Measurements from ENCODE around the gene CARMIL1.

The CARMIL1 gene

DNA sequence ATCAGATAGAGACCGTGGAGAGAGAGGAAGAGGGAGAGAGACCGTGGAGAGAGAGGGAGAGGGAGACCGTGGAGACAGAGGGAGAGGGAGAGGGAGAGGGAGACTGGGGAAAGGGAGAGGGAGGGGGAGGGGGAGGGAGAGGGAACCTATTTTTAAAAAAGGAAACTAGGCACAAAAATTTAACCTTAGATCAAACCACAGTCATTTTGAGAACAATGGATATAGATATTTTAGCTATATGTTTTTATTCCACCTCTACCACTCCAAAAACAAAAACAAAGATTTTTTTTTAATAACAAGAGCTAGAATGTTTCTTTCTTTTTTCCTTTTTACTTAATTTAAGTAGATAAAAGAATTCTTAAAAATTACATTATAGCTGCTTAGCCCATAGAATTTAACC, 307.8 kb downstream of the CARMIL1 start:
- WGBS, result 100% methylated on average over 3 of the region's 3 CpGs
- H3K14ac ChIP-seq (ENCODE audit: low read length in 2 of 2), result no peak overlapping the region
- no peak overlapping the region for H4K8ac ChIP-seq (ENCODE audit: low read length)

DNA sequence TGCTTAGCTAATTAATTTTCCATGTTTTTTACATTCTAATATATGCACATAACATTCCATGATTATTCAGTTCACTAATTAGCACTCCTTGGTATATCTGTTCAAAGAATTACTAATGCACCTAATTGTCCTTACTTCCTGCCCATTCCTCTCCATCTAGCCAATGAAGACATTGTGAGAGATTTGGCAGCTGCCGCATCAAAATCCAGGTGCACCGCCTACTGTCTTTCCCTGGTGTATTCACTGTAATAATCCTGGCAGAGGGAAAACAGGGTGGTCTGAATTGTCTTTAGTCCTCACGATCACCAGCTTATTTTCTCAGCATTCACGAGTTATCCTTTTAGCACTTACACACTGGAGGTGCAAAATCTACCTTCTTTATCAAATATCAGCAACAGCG, 311.8 kb downstream of the CARMIL1 start:
- DNase-seq, result no peak
- Histone ChIP-seq H3K4me2 (ENCODE audit: low read length, poor library complexity, severe bottlenecking) (no peak overlapping the region), H3K4ac (ENCODE audit: low read depth in 1 of 2, low read length in 2 of 2) (no peak overlapping the region), H4K8ac (ENCODE audit: low read length) (no peak overlapping the region), H3K36me3 (ENCODE audit: control insufficient read depth in 1 of 2, insufficient read depth in 2 of 2, low read depth in 1 of 2, low read length in 2 of 2) (peaks cover 6 to 53% of the 10 kb centered on the region in 2 experiments), H3K9ac (ENCODE audit: low read length) (no peak overlapping the region), H2BK15ac (ENCODE audit: low read depth, poor library complexity, severe bottlenecking) (no peak overlapping the region), H2AFZ (ENCODE audit: low read depth, low read length) (no peak overlapping the region), H3K27me3 (ENCODE audit: control insufficient read depth in 1 of 2, insufficient read depth in 1 of 2, low read length in 2 of 2) (no peaks in the 10 kb centered on the region), H2AK5ac (ENCODE audit: low read length, severe bottlenecking) (no peak overlapping the region), H3K14ac (ENCODE audit: low read length in 2 of 2) (no peak overlapping the region), H3K9me3 (ENCODE audit: control insufficient read depth, low read length) (no peaks in the 10 kb centered on the region), H2BK5ac (ENCODE audit: low read depth, low read length, poor library complexity, severe bottlenecking) (no peak overlapping the region), H3K4me1 (ENCODE audit: control insufficient read depth, insufficient read depth, low read depth, low read length) (peaks cover under 1% of the 10 kb centered on the region), H4K91ac (ENCODE audit: low read length) (no peak overlapping the region), H3K4me3 (ENCODE audit: insufficient read depth in 1 of 2, low read depth in 1 of 2, low read length in 2 of 2) (no peak overlapping the region), H3K79me1 (replicated peaks; ENCODE audit: low read length, poor library complexity, severe bottlenecking) (no peaks in the 10 kb centered on the region), H2BK120ac (ENCODE audit: low read depth, low read length) (no peak overlapping the region), H3K18ac (ENCODE audit: low read depth in 1 of 2, low read length in 2 of 2) (no peak overlapping the region), H2BK12ac (ENCODE audit: low read length in 2 of 2) (no peak overlapping the region), H3K27ac (ENCODE audit: low read length, poor library complexity, severe bottlenecking) (no peak overlapping the region), H3K23ac (ENCODE audit: low read length in 2 of 2) (no peak overlapping the region)
- WGBS, result 88% methylated on average over 5 of the region's 5 CpGs

More for the DNA sequence above, 307.8 kb downstream of the CARMIL1 start:
- Histone ChIP-seq H3K9me3 (ENCODE audit: control insufficient read depth, low read length) (no peaks in the 10 kb centered on the region), H2AFZ (ENCODE audit: low read depth, low read length) (no peak overlapping the region), H3K18ac (ENCODE audit: low read depth in 1 of 2, low read length in 2 of 2) (no peak overlapping the region), H3K4ac (ENCODE audit: low read depth in 1 of 2, low read length in 2 of 2) (no peak overlapping the region), H2AK5ac (ENCODE audit: low read length, severe bottlenecking) (no peak overlapping the region), H3K23ac (ENCODE audit: low read length in 2 of 2) (no peak overlapping the region), H3K4me3 (ENCODE audit: insufficient read depth in 1 of 2, low read depth in 1 of 2, low read length in 2 of 2) (no peak overlapping the region), H3K4me1 (ENCODE audit: control insufficient read depth, insufficient read depth, low read depth, low read length) (peaks cover 2% of the 10 kb centered on the region), H3K36me3 (ENCODE audit: control insufficient read depth in 1 of 2, insufficient read depth in 2 of 2, low read depth in 1 of 2, low read length in 2 of 2) (peaks cover 7 to 52% of the 10 kb centered on the region in 2 experiments), H4K91ac (ENCODE audit: low read length) (no peak overlapping the region), H2BK120ac (ENCODE audit: low read depth, low read length) (no peak overlapping the region), H3K79me1 (replicated peaks; ENCODE audit: low read length, poor library complexity, severe bottlenecking) (no peaks in the 10 kb centered on the region), H2BK12ac (ENCODE audit: low read length in 2 of 2) (no peak overlapping the region), H2BK5ac (ENCODE audit: low read depth, low read length, poor library complexity, severe bottlenecking) (no peak overlapping the region), H2BK15ac (ENCODE audit: low read depth, poor library complexity, severe bottlenecking) (no peak overlapping the region), H3K4me2 (ENCODE audit: low read length, poor library complexity, severe bottlenecking) (no peak overlapping the region), H3K9ac (ENCODE audit: low read length) (no peak overlapping the region), H3K27ac (ENCODE audit: low read length, poor library complexity, severe bottlenecking) (no peak overlapping the region), H3K27me3 (ENCODE audit: control insufficient read depth in 1 of 2, insufficient read depth in 1 of 2, low read length in 2 of 2) (no peaks in the 10 kb centered on the region)
- no peak for DNase-seq

DNA sequence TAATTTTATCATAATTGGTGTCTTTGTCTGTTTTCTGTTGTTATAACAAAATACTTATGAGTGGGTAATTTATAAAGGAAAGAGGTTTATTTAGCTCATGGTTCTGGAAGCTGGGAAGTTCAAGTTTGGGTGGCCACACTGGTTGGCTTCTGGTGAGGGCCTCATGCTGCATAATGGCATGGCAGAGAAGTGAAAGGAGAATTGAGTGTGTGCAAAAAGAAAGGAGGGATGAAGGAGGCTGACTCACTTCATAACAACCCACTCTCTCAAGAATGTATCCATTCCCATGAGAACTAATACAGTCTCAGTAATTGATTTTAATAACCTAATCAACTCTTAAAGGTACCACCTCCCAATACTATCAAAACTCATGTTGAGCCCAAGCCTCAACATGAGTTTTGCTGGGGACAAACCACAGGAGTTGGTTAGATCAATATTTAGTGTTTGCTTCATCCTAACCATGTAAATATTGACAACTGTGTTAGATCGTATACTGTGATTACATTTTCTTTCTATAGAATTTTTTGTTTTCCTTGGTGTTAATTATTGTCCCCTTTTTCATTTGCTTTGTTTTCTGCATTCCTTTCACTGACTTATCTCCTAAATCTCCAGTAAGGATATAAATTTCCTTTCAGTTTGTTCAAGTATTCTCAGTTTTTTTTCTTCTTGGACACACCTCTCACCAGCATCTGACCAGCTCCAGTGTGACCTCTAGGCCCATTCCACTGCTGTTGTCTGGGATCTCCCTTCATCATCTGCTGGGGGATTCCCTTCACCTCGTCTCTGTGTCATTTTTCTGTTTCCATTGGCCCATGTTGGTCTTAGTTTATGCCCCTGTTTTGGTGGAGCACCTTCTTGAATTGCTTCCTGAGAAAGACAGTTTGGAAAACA, 318.0 kb downstream of the CARMIL1 start:
- Histone ChIP-seq H4K8ac (ENCODE audit: low read length) (no peak overlapping the region), H3K4ac (ENCODE audit: low read depth in 1 of 2, low read length in 2 of 2) (no peak overlapping the region), H3K79me1 (replicated peaks; ENCODE audit: low read length, poor library complexity, severe bottlenecking) (peaks cover 3% of the 10 kb centered on the region), H2BK5ac (ENCODE audit: low read depth, low read length, poor library complexity, severe bottlenecking) (no peak overlapping the region), H3K4me3 (ENCODE audit: insufficient read depth in 1 of 2, low read depth in 1 of 2, low read length in 2 of 2) (no peak overlapping the region), H2AK5ac (ENCODE audit: low read length, severe bottlenecking) (no peak overlapping the region), H2BK15ac (ENCODE audit: low read depth, poor library complexity, severe bottlenecking) (no peak overlapping the region), H3K14ac (ENCODE audit: low read length in 2 of 2) (no peak overlapping the region), H2BK120ac (ENCODE audit: low read depth, low read length) (no peak overlapping the region), H2BK12ac (ENCODE audit: low read length in 2 of 2) (no peak overlapping the region), H2AFZ (ENCODE audit: low read depth, low read length) (no peak overlapping the region), H3K27ac (ENCODE audit: low read length, poor library complexity, severe bottlenecking) (no peak overlapping the region), H3K4me1 (ENCODE audit: control insufficient read depth, insufficient read depth, low read depth, low read length) (peaks cover 7% of the 10 kb centered on the region), H3K36me3 (ENCODE audit: control insufficient read depth in 1 of 2, insufficient read depth in 2 of 2, low read depth in 1 of 2, low read length in 2 of 2) (peaks cover 6 to 38% of the 10 kb centered on the region in 2 experiments), H3K9me3 (ENCODE audit: control insufficient read depth, low read length) (no peaks in the 10 kb centered on the region), H4K91ac (ENCODE audit: low read length) (no peak overlapping the region), H3K9ac (ENCODE audit: low read length) (no peak overlapping the region), H3K18ac (ENCODE audit: low read depth in 1 of 2, low read length in 2 of 2) (no peak overlapping the region), H3K27me3 (ENCODE audit: control insufficient read depth in 1 of 2, insufficient read depth in 1 of 2, low read length in 2 of 2) (no peaks in the 10 kb centered on the region), H3K4me2 (ENCODE audit: low read length, poor library complexity, severe bottlenecking) (no peak overlapping the region), H3K23ac (ENCODE audit: low read length in 2 of 2) (no peak overlapping the region)
- 58% methylated on average over 1 of the region's 2 CpGs for WGBS
- DNase-seq, result no peak

DNA sequence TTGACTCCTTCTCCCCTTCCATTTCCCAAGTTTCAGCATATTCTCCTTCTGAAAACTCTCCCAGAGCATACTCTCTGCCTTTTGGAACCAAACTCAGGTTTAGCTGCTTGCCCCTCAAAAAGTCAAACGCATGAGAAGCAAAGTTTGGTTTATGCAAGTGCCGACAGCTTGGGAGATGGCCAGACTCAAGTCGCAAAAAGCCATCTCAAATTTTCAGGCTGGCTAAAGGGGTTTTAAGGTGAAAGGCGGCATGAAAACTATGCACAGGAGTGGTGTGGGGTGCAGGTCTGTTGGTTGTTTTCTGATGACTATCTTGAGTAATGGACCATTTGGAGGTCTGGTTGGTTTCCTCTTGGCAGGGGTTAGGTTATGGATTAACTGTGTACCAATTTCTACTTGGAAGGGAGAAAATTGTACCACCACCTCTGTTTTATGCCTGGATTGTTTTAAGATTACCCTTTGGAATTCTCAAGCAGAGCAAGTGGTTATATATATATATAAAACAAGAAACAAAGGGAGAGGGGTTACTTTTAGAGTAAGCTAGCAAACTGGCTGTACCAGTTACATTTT, 320.4 kb downstream of the CARMIL1 start:
- Histone ChIP-seq H2BK5ac (ENCODE audit: low read depth, low read length, poor library complexity, severe bottlenecking) (peak overlapping the region; percentile 61), H3K36me3 (ENCODE audit: control insufficient read depth in 1 of 2, insufficient read depth in 2 of 2, low read depth in 1 of 2, low read length in 2 of 2) (peaks cover 8 to 17% of the 10 kb centered on the region in 2 experiments), H3K4me3 (ENCODE audit: insufficient read depth in 1 of 2, low read depth in 1 of 2, low read length in 2 of 2) (no peak overlapping the region), H2BK15ac (ENCODE audit: low read depth, poor library complexity, severe bottlenecking) (no peak overlapping the region), H4K91ac (ENCODE audit: low read length) (no peak overlapping the region), H3K23ac (ENCODE audit: low read length in 2 of 2) (no peak overlapping the region), H3K27me3 (ENCODE audit: control insufficient read depth in 1 of 2, insufficient read depth in 1 of 2, low read length in 2 of 2) (no peaks in the 10 kb centered on the region), H2AK5ac (ENCODE audit: low read length, severe bottlenecking) (no peak overlapping the region), H3K9ac (ENCODE audit: low read length) (no peak overlapping the region), H2BK120ac (ENCODE audit: low read depth, low read length) (no peak overlapping the region), H3K4ac (ENCODE audit: low read depth in 1 of 2, low read length in 2 of 2) (no peak overlapping the region), H3K4me1 (ENCODE audit: control insufficient read depth, insufficient read depth, low read depth, low read length) (peaks cover 9% of the 10 kb centered on the region), H3K14ac (ENCODE audit: low read length in 2 of 2) (no peak overlapping the region), H4K8ac (ENCODE audit: low read length) (no peak overlapping the region), H3K4me2 (ENCODE audit: low read length, poor library complexity, severe bottlenecking) (no peak overlapping the region), H3K9me3 (ENCODE audit: control insufficient read depth, low read length) (no peaks in the 10 kb centered on the region), H3K27ac (ENCODE audit: low read length, poor library complexity, severe bottlenecking) (peak overlapping the region; percentile 83), H3K79me1 (replicated peaks; ENCODE audit: low read length, poor library complexity, severe bottlenecking) (peaks cover 14% of the 10 kb centered on the region), H2AFZ (ENCODE audit: low read depth, low read length) (no peak overlapping the region), H3K18ac (ENCODE audit: low read depth in 1 of 2, low read length in 2 of 2) (no peak overlapping the region), H2BK12ac (ENCODE audit: low read length in 2 of 2) (no peak overlapping the region)
- WGBS, result 95% methylated on average over 4 of the region's 4 CpGs
- no peak for DNase-seq
